Psoas muscle (tissue), 8 donors: Measurements from ENCODE around the gene GTF2F2. TPM values are rescaled to one million over a fixed set of nuclear protein-coding genes. Genes with fewer than 3 reads are reported as not detected.

ENCODE experiments used
- ATAC-seq, 4 donors: fragments of 200-7000 bp; cut with Tn5 transposase; one replicate each; pipeline ENCODE4 v1.9.1; 2020; ENCODE audit warnings: moderate library complexity in 3 of 4, mild to moderate bottlenecking in 2 of 4
- DNase-seq, 2 donors: peaks; one replicate each; pipeline ENCODE4 v3.0.0-alpha.2; 2020
- H3K27ac ChIP-seq: fragments of 200-600 bp; one replicate; pipeline ENCODE4 v1.8.0; 2022
- H3K27me3 ChIP-seq, 3 donors: fragments of 200-600 bp in 1 of 3; one replicate each; pipeline versions ENCODE4 v1.6.1 to v1.8.0; 2013 to 2022; ENCODE audit warnings: low read length in 2 of 3, mild to moderate bottlenecking in 2 of 3, moderate library complexity in 1 of 3; ENCODE audit not compliant: insufficient read depth in 3 of 3
- H3K36me3 ChIP-seq, 2 donors: fragments of 200-600 bp in 1 of 2; one replicate each; pipeline versions ENCODE4 v1.6.1 to v1.8.0; 2013 to 2022; ENCODE audit warnings: low read depth in 1 of 2, mild to moderate bottlenecking in 1 of 2, moderate library complexity in 1 of 2; ENCODE audit not compliant: insufficient read depth in 1 of 2
- H3K4me1 ChIP-seq: fragments of 200-600 bp; one replicate; pipeline ENCODE4 v1.8.0; 2022
- H3K4me3 ChIP-seq: fragments of 200-600 bp; one replicate; pipeline ENCODE4 v1.8.0; 2022; ENCODE audit warnings: mild to moderate bottlenecking
- H3K9me3 ChIP-seq: fragments of 200-600 bp; one replicate; pipeline ENCODE4 v1.8.0; 2022
- CTCF ChIP-seq: fragments of 200-600 bp; IDR thresholded peaks from one replicate; pipeline ENCODE4 v1.8.0; 2022; ENCODE audit warnings: antibody characterized with exemption
- WGBS, 3 donors: extraction: QIAGEN DNeasy Blood & Tissue Kit; methylation state at CpG; one replicate each; pipeline versions ENCODE4 v1.1.6 to v1.1.7; 2013; 5-methylcytosine and 5-hydroxymethylcytosine counted together
- intact Hi-C, 2 donors: fragments of 100-400 bp; cut with DNase I; formaldehyde crosslinking; loops; one replicate each; pipeline versions ENCODE4 v1.11.0 to v1.14.2; 2022
- polyA plus RNA-seq, 3 donors: library from polyadenylated mRNA; stranded (reverse); fragments of 200-250 nt; gene quantifications; one replicate each; pipeline ENCODE4 v1.2.3, GENCODE V29; 2013
- total RNA-seq, 4 donors: library from RNA; stranded (reverse); fragmentation: NEBNext Ultra II Directional in 2 of 4; extraction: Animal tissue kit (Norgen Biotek cat#: 25700) in 2 of 4; gene quantifications; one replicate each; pipeline versions ENCODE4 v1.2.1 to v1.2.4, GENCODE V29; 2021 to 2023
- donor health status: healthy with polysubstance abuse.
- donor health status: DM: no; HTN: no; CAD: no; lungs with moderate emphysema.
- donor health status: Bipolar disorder and iron deficiency.
- donor health status: healthy.
- donor health status: DM: yes; HTN: yes; CAD: no.
- donor health status: DM: no; HTN: no; CAD: no.
- donor health status: DM: no; HTN: no; CAD: no.
- donor health status: DM: yes; HTN: yes; CAD: no.

The GTF2F2 gene
- total and polyA plus RNA-seq, 7 donors = 12.9 to 23.5 (median 19.2) TPM

- no peak for DNase-seq
- Histone ChIP-seq H3K4me3 (no peak overlapping the region), H3K36me3 (no peaks in the 10 kb centered on the region), H3K4me1 (peaks cover 8% of the 10 kb centered on the region), H3K9me3 (no peaks in the 10 kb centered on the region), H3K27ac (no peak overlapping the region), H3K27me3 (no peaks in the 10 kb centered on the region)
- 78 to 87% (median 80%) methylated on average over 5 of the region's 5 CpGs for WGBS, 3 donors
- ATAC-seq = no peak
- no peak for TF ChIP-seq CTCF
- intact Hi-C loops = loop anchor here in 1 of 2 donors (5.0 kb wide), 1 partner anchor 258 kb away; no protein-coding TSS in a partner anchor
Observed at GRCh38 chr13:45305079-45305478, 184.8 kb downstream of the GTF2F2 start.

DNA sequence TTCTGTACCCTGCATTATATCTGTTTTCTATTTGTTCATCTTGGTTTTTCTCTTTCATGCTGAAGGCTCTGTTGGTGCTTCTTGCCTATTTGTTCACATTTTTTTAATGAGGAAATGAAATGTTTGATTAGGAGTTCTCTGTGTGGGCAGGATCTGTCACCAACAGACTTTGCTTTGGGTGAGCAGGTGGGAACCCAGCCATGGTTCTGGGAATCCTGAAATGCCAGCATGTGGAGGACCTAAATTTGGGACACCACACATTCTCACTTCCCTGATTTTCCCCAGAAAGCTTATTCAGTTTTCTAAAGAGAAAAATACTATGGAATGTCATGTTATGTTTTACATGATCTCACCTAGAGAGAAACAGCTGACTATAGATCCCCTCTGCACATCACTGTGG, 186.7 kb downstream of the GTF2F2 start:
- TF ChIP-seq CTCF = no peak
- Histone ChIP-seq H3K9me3 (no peaks in the 10 kb centered on the region), H3K4me1 (peaks cover 8% of the 10 kb centered on the region), H3K4me3 (no peak overlapping the region), H3K36me3 (no peaks in the 10 kb centered on the region), H3K27ac (no peak overlapping the region), H3K27me3 (no peaks in the 10 kb centered on the region)
- intact Hi-C loops = loop anchor here in 1 of 2 donors (5.0 kb wide), 1 partner anchor 260 kb away; no protein-coding TSS in a partner anchor
- ATAC-seq (no peak), DNase-seq (no peak)

DNA sequence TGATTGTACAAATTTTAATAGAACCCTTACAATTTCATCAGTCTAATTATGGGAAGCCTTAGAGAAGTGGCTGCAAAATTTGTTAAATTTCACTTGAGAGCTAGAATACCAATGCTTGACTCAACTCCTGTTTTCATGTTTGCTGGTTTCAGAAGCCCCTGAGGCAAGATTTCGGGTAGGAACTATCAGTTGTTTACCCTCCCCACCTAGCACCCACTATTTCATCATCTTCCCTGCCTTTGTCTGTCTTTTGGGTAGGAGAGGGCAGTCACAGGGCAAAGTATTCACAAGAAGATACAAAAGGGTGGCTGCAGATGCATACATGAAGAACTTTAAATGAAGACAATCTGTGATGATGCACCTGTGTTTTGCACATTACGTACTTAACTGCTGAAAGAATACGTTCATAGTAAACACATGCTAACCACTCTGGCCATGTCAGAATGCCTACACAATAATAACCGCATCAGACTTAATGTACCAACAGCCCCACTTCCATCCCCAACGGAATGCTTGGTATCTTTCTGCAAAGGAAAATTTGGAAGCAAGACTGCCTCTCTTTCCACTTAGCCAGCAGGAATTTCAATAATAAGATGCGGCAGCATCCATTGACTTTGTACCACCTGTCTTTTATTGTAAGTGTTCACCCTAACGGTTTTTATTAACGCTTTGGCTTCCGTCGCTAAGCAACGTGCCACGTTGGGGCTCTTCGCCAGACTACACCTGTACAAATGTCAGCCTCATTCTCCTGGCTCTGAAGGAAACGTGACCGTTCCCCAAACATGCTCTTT, 190.2 kb downstream of the GTF2F2 start:
- TF ChIP-seq CTCF = no peak
- H3K9me3 ChIP-seq = no peaks in the 10 kb centered on the region
- intact Hi-C loops = no loop called here
- no peaks in the 10 kb centered on the region for H3K27me3 ChIP-seq
- ATAC-seq (no peak), DNase-seq (no peak)
- WGBS, 3 donors = 11 to 12% (median 11%) methylated on average over 15 of the region's 15 CpGs
- H3K36me3 ChIP-seq = no peaks in the 10 kb centered on the region
- H3K4me3 ChIP-seq = peak overlapping the region; percentile 62
- no peak overlapping the region for H3K27ac ChIP-seq
- H3K4me1 ChIP-seq = peaks cover 8% of the 10 kb centered on the region

GRCh38 chr13:45314822-45315221, 194.5 kb downstream of the GTF2F2 start:
- DNase-seq (no peak), ATAC-seq (no peak)
- Histone ChIP-seq H3K9me3 (no peaks in the 10 kb centered on the region), H3K4me1 (no peaks in the 10 kb centered on the region), H3K36me3 (no peaks in the 10 kb centered on the region), H3K4me3 (no peak overlapping the region), H3K27me3 (no peaks in the 10 kb centered on the region), H3K27ac (no peak overlapping the region)
- TF ChIP-seq CTCF = no peak
- WGBS, 3 donors = 87 to 91% (median 88%) methylated on average over 5 to 10 of the region's 10 CpGs
- intact Hi-C loops = no loop called here
